Measurements from ENCODE around the gene MAMLD1. TPM values are rescaled to one million over a fixed set of nuclear protein-coding genes. Genes with fewer than 3 reads are reported as not detected.

The MAMLD1 gene
- polyA plus RNA-seq, 1 donor (not counting 4 experiments of a cell fraction or from before 2014, with no cell fraction given): 0.98 TPM

DNA sequence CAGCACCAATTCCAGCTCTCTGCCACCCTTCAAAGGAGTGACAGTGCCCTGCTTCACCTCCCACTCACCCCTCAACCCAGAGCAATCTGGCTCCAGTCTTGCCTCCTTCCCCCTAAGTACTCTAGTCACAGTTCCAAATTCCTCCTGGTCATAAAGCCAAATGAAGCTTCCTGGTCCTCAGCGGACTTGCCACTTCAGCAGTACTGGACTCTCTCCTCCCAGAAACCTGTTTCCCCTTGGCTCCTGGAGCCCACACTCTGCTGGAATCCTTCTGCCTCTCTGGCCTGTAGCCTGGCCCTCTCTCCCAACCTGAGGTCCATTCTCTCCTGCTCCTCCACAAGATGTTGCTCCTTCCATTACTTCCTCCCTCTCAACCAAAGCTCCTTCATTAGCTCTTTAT is 152.7 kb downstream of the MAMLD1 start:
- Histone ChIP-seq H3K27ac (ENCODE audit: control insufficient read depth, insufficient read depth, low read length) (no peak overlapping the region), H3K4me1 (ENCODE audit: control insufficient read depth, extremely low read depth, insufficient read depth, low read length) (no peaks in the 10 kb centered on the region), H2AFZ (ENCODE audit: control insufficient read depth, low read length) (no peak overlapping the region), H3K27me3 (ENCODE audit: control insufficient read depth, extremely low read depth, insufficient read depth, low read length) (no peaks in the 10 kb centered on the region), H3K4me3 (ENCODE audit: control insufficient read depth in 2 of 3, extremely low read depth in 1 of 3, insufficient read depth in 2 of 3, low read depth in 1 of 3, low read length in 3 of 3) (no peak overlapping the region), H3K9ac (ENCODE audit: control insufficient read depth, extremely low read depth, insufficient read depth, low read length) (no peak overlapping the region), H3K4me2 (ENCODE audit: control insufficient read depth, extremely low read depth, insufficient read depth, low read depth, low read length) (no peak overlapping the region), H3K79me2 (ENCODE audit: control insufficient read depth, insufficient read depth, low read length) (no peaks in the 10 kb centered on the region), H3K9me1 (ENCODE audit: control insufficient read depth, extremely low read depth, insufficient read depth, low read length) (no peaks in the 10 kb centered on the region), H4K20me1 (ENCODE audit: control insufficient read depth, extremely low read depth, insufficient read depth, low read length) (no peaks in the 10 kb centered on the region), H3K9me3 (ENCODE audit: control insufficient read depth, low read depth, low read length) (no peaks in the 10 kb centered on the region), H3K36me3 (ENCODE audit: control insufficient read depth in 2 of 2, extremely low read depth in 1 of 2, insufficient read depth in 2 of 2, low read length in 2 of 2) (no peaks in the 10 kb centered on the region)
- dilution Hi-C loops (cut with MboI; ENCODE audit: extremely low pct_ligation_motif_present, low sequenced_read_pairs): no loop called here
- FAIRE-seq: no peak
- TF ChIP-seq, protein P1, sequence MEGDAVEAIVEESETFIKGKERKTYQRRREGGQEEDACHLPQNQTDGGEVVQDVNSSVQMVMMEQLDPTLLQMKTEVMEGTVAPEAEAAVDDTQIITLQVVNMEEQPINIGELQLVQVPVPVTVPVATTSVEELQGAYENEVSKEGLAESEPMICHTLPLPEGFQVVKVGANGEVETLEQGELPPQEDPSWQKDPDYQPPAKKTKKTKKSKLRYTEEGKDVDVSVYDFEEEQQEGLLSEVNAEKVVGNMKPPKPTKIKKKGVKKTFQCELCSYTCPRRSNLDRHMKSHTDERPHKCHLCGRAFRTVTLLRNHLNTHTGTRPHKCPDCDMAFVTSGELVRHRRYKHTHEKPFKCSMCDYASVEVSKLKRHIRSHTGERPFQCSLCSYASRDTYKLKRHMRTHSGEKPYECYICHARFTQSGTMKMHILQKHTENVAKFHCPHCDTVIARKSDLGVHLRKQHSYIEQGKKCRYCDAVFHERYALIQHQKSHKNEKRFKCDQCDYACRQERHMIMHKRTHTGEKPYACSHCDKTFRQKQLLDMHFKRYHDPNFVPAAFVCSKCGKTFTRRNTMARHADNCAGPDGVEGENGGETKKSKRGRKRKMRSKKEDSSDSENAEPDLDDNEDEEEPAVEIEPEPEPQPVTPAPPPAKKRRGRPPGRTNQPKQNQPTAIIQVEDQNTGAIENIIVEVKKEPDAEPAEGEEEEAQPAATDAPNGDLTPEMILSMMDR (optimal IDR thresholded peaks at IDR 0.05 in 1 of 3, IDR thresholded peaks at IDR 0.05 in 1 of 3, conservative IDR thresholded peaks at IDR 0.05 in 1 of 3; ENCODE audit: extremely low read depth in 1 of 3, insufficient read depth in 2 of 3, low read length in 3 of 3): no peak
- TF ChIP-seq EZH2 (IDR thresholded peaks at IDR 0.05; ENCODE audit: low read length): no peak
- DNase-seq (ENCODE audit: low read depth, low spot score): no peak

DNA sequence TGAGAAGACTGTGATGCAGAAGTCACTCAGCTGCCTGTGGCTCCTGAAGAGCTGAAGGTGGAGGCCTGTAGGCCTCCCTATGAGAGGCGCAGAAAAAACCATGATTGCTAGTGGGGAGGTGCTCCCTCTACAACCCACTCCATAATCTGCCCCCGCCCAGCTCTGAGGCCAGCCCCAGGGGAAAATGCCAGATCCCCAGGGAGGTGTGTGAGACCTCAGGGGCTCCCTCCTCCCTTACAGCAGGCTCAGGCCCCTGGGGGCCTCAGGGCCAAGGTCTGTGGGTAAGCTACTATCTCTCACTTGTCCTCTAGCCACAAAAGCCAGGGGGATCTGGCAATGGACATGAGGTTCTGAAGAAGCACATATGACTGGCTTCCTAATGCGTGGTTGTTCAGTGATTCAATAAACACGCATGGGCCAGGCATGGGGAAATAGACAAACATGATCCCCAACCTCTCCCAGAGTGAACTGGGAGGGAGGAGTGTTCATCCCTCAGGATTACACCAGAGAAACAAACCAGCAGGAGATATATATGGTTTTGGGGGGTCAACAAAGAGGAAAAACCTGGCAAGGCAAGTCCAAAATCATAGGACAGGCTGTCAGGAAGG is 154.3 kb downstream of the MAMLD1 start:
- TF ChIP-seq, protein P1 (optimal IDR thresholded peaks at IDR 0.05 in 1 of 3, IDR thresholded peaks at IDR 0.05 in 1 of 3, conservative IDR thresholded peaks at IDR 0.05 in 1 of 3; ENCODE audit: extremely low read depth in 1 of 3, insufficient read depth in 2 of 3, low read length in 3 of 3): no peak
- no peak for TF ChIP-seq EZH2 (IDR thresholded peaks at IDR 0.05; ENCODE audit: low read length)
- Histone ChIP-seq H3K36me3 (ENCODE audit: control insufficient read depth in 2 of 2, extremely low read depth in 1 of 2, insufficient read depth in 2 of 2, low read length in 2 of 2) (no peaks in the 10 kb centered on the region), H3K4me3 (ENCODE audit: control insufficient read depth in 2 of 3, extremely low read depth in 1 of 3, insufficient read depth in 2 of 3, low read depth in 1 of 3, low read length in 3 of 3) (no peak overlapping the region), H3K9me3 (ENCODE audit: control insufficient read depth, low read depth, low read length) (no peaks in the 10 kb centered on the region), H3K9ac (ENCODE audit: control insufficient read depth, extremely low read depth, insufficient read depth, low read length) (no peak overlapping the region), H3K79me2 (ENCODE audit: control insufficient read depth, insufficient read depth, low read length) (no peaks in the 10 kb centered on the region), H3K27me3 (ENCODE audit: control insufficient read depth, extremely low read depth, insufficient read depth, low read length) (no peaks in the 10 kb centered on the region), H4K20me1 (ENCODE audit: control insufficient read depth, extremely low read depth, insufficient read depth, low read length) (no peaks in the 10 kb centered on the region), H2AFZ (ENCODE audit: control insufficient read depth, low read length) (no peak overlapping the region), H3K4me2 (ENCODE audit: control insufficient read depth, extremely low read depth, insufficient read depth, low read depth, low read length) (no peak overlapping the region), H3K4me1 (ENCODE audit: control insufficient read depth, extremely low read depth, insufficient read depth, low read length) (no peaks in the 10 kb centered on the region), H3K27ac (ENCODE audit: control insufficient read depth, insufficient read depth, low read length) (no peak overlapping the region), H3K9me1 (ENCODE audit: control insufficient read depth, extremely low read depth, insufficient read depth, low read length) (no peaks in the 10 kb centered on the region)
- DNase-seq (ENCODE audit: low read depth, low spot score): no peak
- dilution Hi-C loops (cut with MboI; ENCODE audit: extremely low pct_ligation_motif_present, low sequenced_read_pairs): no loop called here
- FAIRE-seq: no peak

Measured in keratinocyte (primary cell).